Measurements from ENCODE around the gene PPP1R3C. TPM values are rescaled to one million over a fixed set of nuclear protein-coding genes. Genes with fewer than 3 reads are reported as not detected.

The PPP1R3C gene
- total RNA-seq, 2 donors from 2014 or later = 1.9 to 6.5 TPM

DNA sequence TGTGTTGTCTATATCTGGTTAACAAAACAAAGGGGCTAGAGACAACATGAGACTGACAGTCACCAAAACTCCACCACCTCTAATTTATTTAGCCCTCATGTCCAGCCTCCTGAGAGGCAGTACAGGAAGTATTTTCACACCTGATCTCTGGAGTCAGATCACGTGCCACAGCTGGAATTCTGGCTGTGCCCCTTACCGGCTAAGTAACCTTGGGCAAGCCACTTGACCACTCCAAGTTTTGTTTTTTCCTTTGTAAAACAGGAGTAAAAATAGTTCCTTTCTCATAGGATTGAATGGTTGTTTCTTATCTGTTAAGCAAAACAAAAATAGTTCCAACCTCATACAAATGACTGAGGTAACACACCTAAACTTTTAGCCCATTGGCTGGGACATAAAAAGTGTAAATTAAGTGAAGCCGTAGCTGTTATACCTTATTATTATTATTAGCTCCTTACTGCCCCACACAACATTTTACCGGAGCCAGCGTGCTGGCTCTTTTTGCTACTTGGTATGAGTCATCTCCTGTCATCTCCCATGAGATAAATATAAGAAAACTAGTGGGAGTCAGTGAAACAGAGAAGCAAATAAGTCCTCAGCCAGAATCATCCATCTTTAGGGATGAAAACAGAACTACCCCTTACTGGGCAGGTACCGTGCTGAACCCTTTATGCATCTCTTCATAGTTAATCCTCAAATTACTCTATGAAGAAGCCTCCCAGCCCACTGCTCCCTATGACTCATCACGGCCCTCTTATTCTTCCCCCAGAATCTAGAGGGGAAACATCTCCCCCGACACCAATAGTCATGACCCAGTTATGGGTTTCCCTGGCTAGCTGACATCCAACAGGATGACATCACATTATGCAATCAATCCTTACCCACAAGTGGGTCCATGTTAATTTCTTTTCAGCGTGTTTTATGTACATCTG lies 44.9 kb downstream of the PPP1R3C start:
- H3K9me3 ChIP-seq = no peaks in the 10 kb centered on the region
- H3K4me3 ChIP-seq = no peak overlapping the region
- no peaks in the 10 kb centered on the region for H3K27me3 ChIP-seq
- TF ChIP-seq, protein P1, sequence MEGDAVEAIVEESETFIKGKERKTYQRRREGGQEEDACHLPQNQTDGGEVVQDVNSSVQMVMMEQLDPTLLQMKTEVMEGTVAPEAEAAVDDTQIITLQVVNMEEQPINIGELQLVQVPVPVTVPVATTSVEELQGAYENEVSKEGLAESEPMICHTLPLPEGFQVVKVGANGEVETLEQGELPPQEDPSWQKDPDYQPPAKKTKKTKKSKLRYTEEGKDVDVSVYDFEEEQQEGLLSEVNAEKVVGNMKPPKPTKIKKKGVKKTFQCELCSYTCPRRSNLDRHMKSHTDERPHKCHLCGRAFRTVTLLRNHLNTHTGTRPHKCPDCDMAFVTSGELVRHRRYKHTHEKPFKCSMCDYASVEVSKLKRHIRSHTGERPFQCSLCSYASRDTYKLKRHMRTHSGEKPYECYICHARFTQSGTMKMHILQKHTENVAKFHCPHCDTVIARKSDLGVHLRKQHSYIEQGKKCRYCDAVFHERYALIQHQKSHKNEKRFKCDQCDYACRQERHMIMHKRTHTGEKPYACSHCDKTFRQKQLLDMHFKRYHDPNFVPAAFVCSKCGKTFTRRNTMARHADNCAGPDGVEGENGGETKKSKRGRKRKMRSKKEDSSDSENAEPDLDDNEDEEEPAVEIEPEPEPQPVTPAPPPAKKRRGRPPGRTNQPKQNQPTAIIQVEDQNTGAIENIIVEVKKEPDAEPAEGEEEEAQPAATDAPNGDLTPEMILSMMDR (IDR thresholded peaks at IDR 0.05) = no peak
- H3K4me1 ChIP-seq = peaks cover 12% of the 10 kb centered on the region
- peak overlapping the region; percentile 36 for H3K27ac ChIP-seq
- H3K36me3 ChIP-seq = no peaks in the 10 kb centered on the region
- intact Hi-C loops (cut with DNase I) = no loop called here
- DNase-seq = no peak
- no peak overlapping the region for H3K9ac ChIP-seq (ENCODE audit: low read depth in 2 of 2, low read length in 2 of 2)

DNA sequence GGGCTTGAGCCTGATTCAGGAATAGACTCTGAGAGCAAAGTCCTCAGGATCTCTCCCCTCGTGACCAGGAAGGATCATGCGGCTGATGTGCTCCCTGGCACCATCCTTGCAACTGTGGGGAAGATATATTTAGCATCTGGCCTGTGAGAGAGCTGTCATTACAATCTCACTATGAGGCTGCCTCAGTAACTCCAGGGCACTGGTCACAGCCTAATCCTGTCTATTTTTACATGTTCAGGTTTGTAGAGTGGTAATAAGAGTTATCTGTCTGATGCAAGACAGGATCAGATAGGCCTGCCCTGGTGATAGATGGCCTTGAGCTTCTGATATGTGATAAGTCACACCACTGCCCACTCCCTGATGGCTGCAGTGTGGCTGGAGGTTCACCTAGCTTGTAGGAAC lies 50.7 kb downstream of the PPP1R3C start:
- Histone ChIP-seq H3K27me3 (no peaks in the 10 kb centered on the region), H3K4me1 (no peaks in the 10 kb centered on the region), H3K4me3 (no peak overlapping the region), H3K9me3 (no peaks in the 10 kb centered on the region), H3K27ac (no peak overlapping the region), H3K36me3 (no peaks in the 10 kb centered on the region), H3K9ac (ENCODE audit: low read depth in 2 of 2, low read length in 2 of 2) (no peak overlapping the region)
- intact Hi-C loops (cut with DNase I) = no loop called here
- TF ChIP-seq, protein P1 (IDR thresholded peaks at IDR 0.05) = no peak
- DNase-seq = no peak

DNA sequence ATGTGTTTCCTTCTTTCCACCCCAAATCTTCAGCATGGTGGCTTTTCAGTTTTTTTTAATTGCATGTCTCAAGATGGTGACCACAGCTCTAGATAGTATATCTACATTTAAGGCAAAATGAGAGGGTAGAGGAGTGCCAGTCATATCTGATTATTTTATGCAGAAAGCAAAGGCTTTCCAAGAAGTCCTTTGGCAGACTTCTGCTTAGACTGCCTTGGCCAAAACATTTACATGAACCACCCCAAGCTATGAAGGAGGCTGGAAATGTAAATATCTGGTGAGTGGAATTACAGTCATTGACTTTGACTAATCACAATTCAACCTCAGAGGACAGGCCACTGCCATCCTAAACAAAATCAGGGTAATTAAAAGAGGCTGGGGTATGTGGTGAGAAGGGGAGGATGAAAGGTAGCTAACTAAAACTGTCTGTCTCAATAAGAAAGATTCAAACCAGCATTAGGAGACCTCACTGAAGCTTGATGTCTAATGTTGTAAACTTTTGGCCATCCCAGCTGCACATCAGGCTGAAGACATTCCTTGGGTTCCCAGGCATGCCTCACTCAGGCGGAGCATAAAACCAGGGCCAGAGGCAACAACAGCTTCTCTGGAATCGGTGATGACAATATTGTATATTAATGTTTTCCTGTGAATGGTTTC lies 53.4 kb downstream of the PPP1R3C start:
- no peak overlapping the region for H3K4me3 ChIP-seq
- H3K36me3 ChIP-seq = no peaks in the 10 kb centered on the region
- H3K27me3 ChIP-seq = no peaks in the 10 kb centered on the region
- H3K9me3 ChIP-seq = no peaks in the 10 kb centered on the region
- no peak overlapping the region for H3K27ac ChIP-seq
- DNase-seq = no peak
- no peak overlapping the region for H3K9ac ChIP-seq (ENCODE audit: low read depth in 2 of 2, low read length in 2 of 2)
- no peaks in the 10 kb centered on the region for H3K4me1 ChIP-seq
- intact Hi-C loops (cut with DNase I) = no loop called here
- TF ChIP-seq, protein P1 (IDR thresholded peaks at IDR 0.05) = no peak

Other genes with a start within 250 kb of the PPP1R3C start
- 1 to 10 TPM; 2.5 to 5.6 TPM for gene HECTD2, start 222.7 kb downstream of the PPP1R3C start, total RNA-seq
- gene TNKS2, start 165.4 kb upstream of the PPP1R3C start, total RNA-seq = 10 to 100 TPM; 19.3 to 34.1 TPM

Measured in colonic mucosa (tissue), 4 donors.